NCI-H2227 (cell line): ENCODE measurements around the gene SPTBN2.

ENCODE experiments used
- DNase-seq: peaks from one replicate; lab custom pipeline; 2025; ENCODE audit not compliant: unreplicated experiment; lab: John Stamatoyannopoulos, UW

The SPTBN2 gene

DNA sequence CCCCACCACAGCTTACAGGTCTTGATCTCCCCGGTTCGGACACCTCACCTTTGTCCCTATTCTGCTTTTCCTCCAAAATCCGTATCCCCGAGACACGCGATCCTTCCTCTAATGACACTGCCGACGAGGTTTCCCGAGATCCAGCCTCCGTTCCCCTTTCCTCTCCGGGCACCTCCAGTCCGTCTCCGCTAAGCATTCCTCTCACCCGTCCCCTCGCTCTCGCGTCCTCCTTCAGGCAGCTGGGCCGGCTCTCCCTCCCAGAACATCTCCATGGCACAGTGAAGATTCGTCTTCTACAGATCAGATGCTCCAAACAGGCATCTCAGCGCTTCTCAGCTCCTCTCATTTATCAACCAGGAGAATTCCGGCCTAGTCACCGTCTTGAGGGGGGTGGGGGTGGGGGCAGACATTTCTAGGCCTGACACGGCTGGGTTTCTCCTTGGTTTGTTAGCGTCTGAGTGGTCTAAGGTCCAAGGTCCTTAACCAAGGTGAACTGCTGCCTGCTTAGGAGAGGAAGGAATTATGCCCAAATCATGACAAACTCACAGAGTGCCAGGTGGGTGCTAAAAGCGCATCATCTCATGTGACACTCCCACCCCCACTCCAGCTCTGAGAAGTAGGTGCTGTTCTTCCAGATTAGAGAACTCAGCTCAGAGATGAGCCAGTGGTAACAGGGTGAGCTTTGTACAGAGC lies at the start of gene SPTBN2:
Gene SPTBN2 (minus strand): TSS at position 524 of the 693 bp plus-strand sequence. CDS start 7,976 bp downstream, outside the sequence.
- DNase-seq: peak; percentile 61

DNA sequence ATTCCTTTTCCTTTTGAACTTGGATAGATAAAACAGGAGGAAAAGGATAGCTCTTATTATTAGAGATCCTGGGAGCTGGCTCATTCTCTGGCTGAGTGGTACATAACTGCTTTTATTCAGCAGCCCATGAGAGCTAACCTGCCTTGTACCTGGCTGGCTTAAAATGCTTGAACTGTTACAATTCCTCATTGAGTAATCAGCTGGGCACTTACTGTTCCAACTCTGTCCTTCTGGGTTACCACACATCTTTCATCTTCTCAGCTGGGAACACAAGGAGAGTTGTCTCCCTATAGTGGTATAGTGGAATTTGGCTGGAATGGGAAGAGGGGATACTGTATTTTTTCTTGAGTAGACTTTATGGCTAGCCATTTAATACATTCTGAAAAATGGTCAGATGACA lies 39.8 kb upstream of the SPTBN2 start:
- DNase-seq: no peak

DNA sequence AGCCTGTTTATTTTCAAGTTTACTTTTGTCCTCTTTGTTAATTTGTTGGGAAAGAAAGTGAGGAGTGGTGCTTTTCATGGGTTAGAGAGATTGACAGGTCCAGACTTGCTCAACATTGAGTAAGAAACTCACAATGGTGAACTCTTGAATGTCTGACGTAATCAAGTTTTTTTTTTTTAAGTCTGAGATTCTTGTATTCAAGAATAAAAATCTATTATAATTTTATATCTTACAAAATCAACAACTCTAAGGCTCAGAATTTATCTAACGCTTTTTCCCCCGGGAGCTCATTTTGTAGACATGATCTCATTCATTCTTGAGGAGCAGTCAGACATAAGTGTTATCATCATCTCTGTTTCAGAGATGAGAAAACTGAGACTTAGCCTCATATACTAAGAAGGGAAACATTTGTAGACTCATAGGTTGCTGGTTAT lies 39.1 kb upstream of the SPTBN2 start:
- DNase-seq: no peak

DNA sequence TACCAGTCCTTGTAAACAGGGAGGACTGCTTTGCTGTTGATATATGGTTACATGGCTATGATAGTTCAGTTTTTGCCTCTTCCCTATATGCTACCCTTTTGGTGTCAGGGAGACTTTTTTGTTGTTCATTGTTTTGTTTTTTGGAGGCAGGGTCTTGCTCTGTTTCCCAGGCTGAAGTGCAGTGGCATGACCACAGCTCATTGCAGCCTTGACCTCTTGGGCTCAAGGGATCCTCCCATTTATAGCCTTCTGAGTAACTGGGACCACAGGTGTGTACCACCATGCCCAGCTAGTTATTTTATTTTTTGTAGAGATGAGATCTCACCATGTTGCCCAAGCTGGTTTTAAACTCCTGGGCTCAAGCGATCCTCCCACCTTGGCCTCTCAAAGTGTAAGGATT lies 38.6 kb upstream of the SPTBN2 start:
- no peak for DNase-seq

DNA sequence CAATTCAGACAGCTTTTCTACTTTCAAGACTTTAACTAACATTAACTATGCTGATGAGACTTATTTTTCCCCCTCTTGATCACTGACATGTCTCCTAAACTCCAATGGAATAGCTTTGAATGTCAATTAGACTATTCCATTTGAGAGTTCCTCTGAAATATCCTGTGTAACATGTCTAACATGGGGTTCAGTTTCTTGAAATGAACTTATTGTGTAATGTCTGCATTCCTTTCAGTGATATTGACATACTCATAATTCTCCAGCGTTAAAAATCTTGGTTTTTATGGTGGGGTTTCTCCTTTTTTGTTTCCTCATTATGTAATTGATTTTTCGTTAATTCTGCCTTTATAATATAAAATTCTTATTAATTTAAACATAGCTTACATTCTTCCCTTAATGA lies 37.7 kb upstream of the SPTBN2 start:
- no peak for DNase-seq

DNA sequence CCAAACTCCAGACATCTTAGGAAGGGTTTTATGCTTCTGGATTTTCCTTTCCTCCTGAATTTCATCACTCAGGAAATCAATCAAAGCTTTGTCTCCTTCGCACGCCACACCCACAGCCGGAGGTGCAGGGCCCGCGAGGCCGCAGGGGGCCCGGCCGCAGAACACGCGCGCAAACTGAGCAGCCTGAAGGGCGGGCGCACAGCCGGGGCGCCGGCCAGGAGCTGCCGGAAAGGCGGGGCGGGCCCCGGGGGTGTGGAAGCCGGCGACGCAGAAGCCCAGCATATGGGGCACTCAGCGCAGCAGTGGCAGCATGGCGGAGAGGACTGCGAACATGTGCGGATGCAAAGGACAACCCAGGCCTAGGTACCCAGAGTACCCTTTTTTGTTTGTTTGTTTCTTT lies 33.1 kb upstream of the SPTBN2 start:
- DNase-seq: no peak

DNA sequence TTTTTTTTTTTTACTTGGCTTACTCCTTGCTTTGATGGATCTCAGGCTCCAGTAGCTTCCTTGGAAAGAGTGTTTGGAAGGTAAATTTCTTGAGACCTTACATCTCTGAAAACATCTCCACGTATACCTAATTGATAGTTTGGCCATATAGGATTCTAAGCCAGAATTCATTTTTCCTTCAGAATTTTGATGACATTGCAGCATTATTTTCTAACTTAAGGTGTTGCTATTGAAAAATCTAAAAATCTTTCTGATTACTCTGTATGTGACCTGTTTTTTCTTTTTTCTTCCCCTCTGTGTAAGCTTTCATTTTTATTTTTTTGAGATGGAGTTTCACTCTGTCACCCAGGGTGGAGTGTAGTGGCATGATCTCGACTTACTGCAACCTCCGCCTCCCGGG lies 23.1 kb upstream of the SPTBN2 start:
- no peak for DNase-seq

DNA sequence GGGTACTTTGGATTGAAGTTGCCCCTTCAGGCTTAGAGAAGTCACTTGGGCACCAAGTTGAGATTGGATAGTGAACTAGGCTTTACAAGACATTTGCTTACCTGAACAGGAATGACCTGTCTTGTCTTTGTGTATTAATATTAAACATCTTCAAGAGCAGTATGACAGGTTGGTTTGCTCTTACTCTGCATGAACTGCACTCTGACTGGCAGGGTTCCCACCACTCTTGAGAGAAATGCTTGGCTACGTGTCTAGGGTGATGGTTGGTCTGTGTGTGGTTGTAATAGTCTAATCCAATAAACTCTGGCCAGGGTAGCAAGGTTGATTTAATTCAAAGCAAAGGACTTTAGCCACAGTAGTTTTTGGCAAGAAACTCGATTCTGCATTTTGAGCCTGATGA lies 20.1 kb upstream of the SPTBN2 start:
- no peak for DNase-seq

DNA sequence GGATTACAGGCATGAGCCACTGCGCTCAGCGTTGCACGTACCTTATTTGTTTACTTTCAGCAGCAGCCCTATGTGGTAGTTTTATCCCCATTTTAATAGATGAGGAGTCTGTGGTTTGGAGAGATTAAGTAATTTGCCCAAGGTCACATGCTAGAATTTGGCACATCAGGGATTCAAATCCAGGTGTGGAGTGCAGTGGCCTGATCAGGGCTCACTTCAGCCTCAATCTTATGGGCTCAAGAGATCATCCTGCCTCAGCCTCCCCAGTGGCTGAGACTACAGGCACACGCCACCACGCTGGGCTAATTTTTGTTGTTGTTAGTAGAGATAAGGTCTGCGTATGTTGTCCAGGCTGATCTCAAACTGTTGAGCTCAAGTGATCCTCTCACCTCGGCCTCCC lies 18.5 kb upstream of the SPTBN2 start:
- no peak for DNase-seq

DNA sequence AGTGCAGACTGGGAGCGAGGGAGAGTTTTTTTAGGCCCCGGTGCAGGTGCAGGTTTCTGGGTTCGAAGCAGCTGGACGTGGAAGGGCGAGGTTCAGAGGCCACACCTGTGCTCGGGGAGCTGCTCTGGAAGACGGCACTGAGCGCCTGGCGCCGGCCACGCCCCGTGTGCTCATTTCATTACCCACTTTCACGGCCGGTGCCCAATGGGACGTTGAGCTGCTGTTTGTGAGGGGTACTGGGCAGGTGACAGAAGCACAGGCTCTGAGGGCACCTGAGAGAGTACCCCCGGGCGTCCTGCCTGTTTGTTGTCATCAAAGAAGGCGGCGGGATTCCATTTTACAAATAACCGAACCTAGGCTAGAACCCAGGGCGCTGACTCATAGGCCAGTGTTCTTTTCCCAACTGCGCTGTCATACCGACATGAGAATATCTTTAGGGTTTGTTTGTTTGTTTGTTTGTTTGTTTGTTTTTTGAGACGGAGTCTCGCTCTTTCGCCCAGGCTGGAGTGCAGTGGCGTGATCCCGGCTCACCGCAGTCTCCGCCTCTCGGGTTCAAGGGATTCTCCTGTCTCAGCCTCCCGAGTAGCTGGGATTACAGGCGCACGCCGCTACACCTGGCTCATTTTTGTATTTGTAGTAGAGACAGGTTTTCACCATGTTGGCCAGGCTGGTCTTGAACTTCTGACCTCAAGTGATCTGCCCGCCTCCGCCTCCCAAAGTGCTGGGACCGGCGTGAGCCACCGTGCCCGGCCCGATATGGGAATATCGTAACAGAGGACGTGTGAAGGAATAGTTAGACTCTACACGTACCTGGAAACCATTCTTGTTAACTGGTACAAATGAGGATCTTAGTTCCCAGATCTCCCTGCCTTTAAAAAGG lies 16.6 kb upstream of the SPTBN2 start:
- peak; percentile 52 for DNase-seq

DNA sequence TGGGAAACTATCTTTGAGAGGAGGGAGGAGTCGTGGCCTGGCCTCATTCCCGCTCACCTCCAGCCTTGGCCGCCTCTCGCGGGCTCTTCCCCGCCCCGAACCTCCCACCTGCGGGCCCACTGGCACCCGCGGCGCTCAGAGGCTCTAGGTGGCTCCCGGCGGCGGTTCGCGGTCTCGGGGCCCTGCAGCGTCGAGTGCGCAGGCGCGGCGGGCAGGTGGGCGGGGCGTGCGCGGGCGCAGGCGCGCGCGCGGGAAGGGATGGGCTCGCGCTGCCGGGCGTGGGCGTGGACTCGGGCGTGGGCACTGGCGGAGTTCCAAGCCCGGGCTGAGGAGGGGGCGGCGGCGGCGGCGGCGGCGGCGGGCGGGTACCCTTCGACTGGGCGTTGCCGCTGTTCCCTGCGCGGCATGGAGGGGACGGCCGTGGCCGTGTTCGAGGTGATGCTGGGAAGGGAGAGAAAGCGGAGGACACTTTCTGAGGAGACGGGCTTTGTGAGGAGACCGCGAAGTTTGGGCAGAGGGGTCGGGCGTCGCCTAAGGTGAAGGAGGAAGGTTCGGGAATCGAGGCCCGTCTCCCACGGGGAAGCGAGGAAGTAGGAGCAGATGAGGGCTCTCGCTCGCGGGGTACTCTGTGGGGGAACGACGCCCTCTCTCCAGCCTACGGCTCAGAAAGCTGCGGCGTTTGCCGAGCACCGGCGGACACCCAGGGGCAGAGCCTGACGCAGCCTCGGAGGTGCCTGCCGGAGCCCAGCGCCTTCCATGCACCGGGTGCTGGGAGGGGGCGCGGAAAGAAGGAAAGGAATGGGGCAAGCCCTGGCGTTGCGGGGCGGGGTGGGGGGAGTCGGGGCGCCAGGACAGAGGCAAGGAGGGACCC lies 15.7 kb upstream of the SPTBN2 start:
- DNase-seq: peak; percentile 92

DNA sequence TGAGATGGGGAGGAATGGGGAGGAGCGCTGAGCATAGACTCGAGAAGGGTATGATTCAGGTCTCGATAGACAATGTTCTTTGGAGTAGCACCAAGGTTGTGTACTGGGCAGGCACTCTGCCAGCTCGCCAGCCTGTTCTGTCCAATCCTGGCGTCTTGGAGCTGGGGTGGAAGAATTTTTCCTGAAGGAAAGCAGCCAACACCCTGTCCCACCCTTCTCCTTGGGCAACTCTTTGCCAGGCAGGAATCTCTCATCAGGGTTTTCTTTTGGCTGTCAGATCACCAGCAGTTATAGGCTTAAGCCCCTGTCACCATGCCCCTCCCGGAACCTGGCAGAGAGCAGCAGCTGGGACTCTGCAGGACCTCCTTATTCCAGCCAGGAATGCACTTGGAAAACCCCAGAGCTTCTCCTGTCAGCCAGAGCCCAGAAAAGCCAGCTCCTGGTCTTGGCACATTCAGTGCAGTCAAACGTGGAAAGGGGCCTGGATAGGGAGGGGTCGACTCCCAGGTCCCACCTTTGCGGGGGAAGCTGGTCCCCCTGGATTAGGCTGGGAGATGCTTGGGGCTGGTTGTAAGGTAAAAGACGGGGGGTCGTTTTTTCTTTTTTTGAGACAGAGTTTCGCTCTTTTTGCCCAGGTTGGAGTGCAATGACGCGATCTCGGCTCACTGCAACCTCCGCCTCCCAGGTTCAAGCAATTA lies 14.4 kb upstream of the SPTBN2 start:
- DNase-seq: no peak

DNA sequence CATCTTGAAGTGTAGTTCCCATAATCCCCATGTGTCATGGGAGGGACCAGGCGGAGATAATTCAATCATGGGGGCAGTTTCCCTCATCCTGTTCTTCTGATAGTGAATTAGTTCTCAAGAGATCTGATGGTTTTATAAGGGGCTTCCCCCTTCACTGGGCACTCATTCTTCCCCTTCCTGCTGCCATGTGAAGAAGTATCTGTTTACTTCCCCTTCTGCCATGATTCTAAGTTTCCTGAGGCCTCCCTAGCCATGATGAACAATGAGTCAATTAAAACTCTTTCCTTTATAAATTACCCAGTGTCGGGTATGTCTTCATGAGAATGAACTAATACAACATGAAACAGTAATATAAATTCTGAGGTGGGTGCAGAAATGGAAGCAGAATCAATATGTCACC lies 12.1 kb upstream of the SPTBN2 start:
- no peak for DNase-seq

DNA sequence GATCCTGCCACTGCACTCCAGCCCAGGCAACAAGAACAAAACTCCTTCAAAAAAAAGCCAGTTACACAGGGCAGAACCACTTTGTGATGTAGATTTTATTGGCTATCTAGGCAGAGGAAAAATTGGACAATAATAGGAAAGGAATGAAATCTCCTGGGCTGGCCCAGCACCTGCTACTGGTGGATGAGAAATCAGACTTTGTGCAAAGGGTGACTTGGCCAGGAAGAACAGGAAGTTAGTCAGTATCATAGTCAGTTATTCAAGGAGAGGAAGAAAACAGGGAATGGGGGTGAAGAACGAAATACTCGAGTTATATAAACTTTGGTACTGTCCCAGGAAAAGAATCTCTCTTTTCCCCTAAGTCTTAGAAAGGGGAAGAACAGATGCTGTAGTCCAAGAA lies 11.0 kb upstream of the SPTBN2 start:
- no peak for DNase-seq

DNA sequence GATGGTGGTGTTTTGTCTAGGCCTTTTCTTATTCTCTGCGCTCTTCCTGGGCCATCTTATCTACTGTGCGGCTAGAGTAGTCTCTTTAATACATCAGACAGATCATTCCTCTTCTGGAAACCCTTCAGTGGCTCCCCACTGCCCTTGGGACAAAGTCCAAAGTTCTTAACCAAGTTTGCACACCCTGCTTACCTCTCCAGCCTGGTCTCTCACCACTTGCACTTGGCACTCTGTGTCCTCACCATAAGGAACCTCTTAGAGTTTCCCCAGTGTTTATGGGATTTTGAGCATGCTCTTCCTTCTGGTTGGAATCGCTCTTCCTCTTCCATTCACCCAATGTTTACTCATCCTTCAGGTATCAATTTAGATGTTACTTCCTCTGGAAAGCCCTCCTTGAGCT lies 5.2 kb upstream of the SPTBN2 start:
- no peak for DNase-seq

DNA sequence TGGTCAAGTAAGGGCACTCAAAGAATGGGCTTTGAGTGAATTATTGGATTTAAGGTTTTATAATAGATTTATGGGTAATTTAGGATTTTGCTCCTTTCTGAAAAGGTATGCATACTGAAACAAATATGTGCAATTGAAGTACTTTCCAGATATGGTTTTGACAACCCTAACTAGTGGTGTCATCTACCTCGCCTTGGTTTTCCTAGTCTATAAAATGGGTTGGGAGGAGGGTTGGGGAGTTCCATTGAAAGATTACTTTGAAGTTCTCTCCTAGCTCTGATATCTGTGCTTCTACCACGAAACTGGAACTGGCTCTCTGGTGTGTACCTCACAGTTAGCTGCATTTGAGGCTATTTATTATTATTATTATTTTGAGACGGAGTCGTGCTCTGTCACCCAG lies 431 bp upstream of the SPTBN2 start:
- no peak for DNase-seq

DNA sequence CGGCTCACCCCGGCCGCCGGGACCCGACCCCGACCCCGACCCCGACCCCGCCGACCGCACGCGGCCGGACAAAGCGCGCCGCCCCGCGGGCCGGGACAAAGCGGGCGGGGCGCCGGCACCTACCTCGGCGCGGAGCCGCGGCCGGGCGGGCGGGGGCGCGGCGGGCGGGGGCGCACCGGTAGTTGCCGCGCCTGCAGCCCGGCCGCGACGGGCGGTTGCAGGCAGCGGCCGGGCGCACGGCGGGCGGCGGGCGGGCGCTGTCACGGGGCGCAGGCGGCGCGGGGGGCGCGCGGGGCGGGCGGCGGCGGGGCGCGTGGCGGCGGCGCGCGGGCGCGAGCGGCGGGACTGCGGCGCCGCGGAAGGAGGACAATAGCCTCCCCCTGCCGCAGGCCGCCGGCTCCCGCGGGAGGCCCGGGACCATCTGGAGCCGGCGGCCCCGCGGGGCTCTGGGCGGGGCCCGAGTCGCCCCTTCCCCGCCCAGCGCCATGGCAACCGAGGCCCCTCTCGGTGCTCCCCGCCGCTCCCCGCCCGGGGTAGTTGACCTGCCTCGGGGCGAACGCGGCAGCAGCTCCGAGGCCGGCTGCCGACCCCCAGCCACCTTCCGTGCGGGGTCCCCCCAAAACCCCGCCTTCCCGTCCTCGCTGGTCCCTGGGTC lies 851 bp downstream of the SPTBN2 start:
- peak; percentile 70 for DNase-seq

DNA sequence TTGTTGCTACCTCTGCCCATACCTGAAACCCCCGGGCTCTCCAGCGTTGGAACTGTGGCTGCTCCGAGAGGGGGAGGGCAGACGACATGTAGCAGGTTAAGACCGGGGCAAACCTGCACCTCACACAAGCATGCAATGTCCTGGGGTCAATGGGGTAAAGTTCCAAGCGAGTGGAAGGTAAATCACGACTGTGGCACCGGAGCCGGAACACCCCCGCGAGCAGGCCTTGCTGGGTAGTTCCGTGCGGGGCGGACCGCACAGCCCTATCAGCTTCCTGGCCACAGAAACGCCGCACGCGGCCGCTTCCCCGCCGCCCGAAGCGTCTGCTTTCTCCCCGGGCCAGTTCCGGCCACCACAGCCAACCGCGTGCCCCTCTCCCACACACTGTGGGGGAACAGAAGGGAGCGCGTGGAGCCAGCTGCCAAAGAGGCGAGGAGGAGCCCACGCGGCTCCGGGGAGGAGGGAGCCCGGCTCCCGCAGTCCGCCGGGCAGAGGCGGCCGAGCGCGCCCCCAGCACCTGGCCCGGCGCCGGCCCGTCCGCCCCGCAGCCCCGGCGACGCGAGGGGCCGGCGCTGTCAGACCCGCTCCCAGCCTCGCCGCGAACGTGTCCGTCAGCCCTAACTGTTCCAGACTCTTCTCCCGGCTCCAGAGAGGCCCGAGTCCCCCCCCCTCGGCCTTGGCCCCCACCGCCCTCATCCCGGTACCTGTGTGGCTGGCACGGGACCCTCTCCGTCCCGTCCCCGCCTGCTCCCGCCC lies 1.6 kb downstream of the SPTBN2 start:
- DNase-seq: peak; percentile 36

DNA sequence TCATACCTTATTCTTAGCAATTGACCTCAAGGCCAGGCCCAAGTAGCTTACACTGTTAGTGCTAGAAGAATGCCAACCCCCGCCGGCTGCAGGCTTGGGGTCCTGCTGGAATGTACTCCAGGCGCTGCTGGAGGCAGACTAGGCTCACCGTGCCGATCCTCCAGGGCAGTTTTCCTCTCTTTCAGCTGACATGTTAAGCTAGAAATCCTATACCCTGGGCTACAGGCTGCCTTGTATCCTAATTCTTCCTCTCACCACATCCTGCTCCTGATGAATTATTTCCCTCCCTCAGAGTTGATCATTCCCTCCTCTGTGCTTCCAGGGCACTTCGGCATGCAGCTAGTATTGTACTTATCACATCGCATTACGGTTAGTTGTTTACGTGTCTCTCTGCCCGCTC lies 3.4 kb downstream of the SPTBN2 start:
- DNase-seq: no peak

DNA sequence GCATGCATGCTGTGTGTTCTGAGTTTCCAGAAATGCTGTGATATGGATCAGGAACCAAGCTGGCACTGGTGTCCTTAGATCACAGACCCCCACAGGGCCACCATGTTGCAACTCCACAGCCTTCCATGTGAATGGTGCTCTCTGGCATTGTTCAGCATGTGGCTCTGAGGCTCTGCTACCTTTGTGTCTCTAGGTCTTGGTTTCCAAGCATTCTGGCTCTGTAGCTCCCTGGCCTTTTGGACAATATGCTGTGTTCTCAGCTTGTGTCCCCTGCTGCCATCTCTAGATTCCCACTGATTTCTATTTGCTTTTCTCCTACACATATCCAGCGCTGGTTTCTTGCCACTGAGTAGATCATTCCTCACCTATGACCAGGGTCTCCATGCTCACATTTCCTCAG lies 3.9 kb downstream of the SPTBN2 start:
- DNase-seq: no peak
